HepG2 (cell line): ENCODE data around the gene B4GALT3. TPM values are rescaled to one million over a fixed set of nuclear protein-coding genes. Genes with fewer than 3 reads are reported as not detected.
A peak's percentile ranks its signal among the peaks of the same experiment; 100 is the strongest.

Experiments used
- EED ChIP-seq: sonication (generic); formaldehyde crosslinking; IDR thresholded peaks from 2 replicates; pipeline ENCODE4 v1.5.0; 2020; ENCODE audit warnings: mild to moderate bottlenecking, missing genetic modification reagents
- GABPB1 ChIP-seq: IDR thresholded peaks from 2 replicates; pipeline ENCODE4 v1.6.1; 2016; ENCODE audit warnings: mild to moderate bottlenecking, missing genetic modification reagents, moderate library complexity, missing compliant biosample characterization
- GATAD2A ChIP-seq: IDR thresholded peaks from 2 replicates; pipeline ENCODE4 v1.6.1; 2016
- HBP1 ChIP-seq: IDR thresholded peaks from 2 replicates; pipeline ENCODE4 v1.6.1; 2016; ENCODE audit warnings: low read depth, control low read depth
- HCFC1 ChIP-seq: fragments of 150-350 bp; IDR thresholded peaks from 2 replicates; pipeline ENCODE4 v1.6.1; 2014; ENCODE audit warnings: low read depth, low read length
- HMGXB4 ChIP-seq, 2 experiments: sonication (generic) in 1 of 2; formaldehyde crosslinking in 1 of 2; IDR thresholded peaks; 2 replicates each; pipeline versions ENCODE4 v1.4.0 to v1.6.1; 2018 to 2020; ENCODE audit warnings: missing genetic modification reagents in 2 of 2, borderline replicate concordance in 1 of 2, low read depth in 1 of 2, mild to moderate bottlenecking in 1 of 2, missing biosample characterization in 1 of 2
- NR2F1 ChIP-seq, 2 experiments: fragments of 450-650 bp in 1 of 2; formaldehyde crosslinking in 1 of 2; IDR thresholded peaks; 2 replicates each; pipeline versions ENCODE4 v1.5.0 to v1.6.1; 2016 to 2020; ENCODE audit warnings: mild to moderate bottlenecking in 1 of 2, missing compliant biosample characterization in 1 of 2, missing genetic modification reagents in 1 of 2, moderate library complexity in 1 of 2
- POLR2AphosphoS5 ChIP-seq: IDR thresholded peaks from 2 replicates; pipeline ENCODE4 v1.6.1; 2012; ENCODE audit warnings: low read depth, low read length
- RELA ChIP-seq: sonication (generic); formaldehyde crosslinking; IDR thresholded peaks from 2 replicates; pipeline ENCODE4 v1.4.0; 2020; ENCODE audit warnings: missing genetic modification reagents
- SP4 ChIP-seq: sonication (generic); formaldehyde crosslinking; IDR thresholded peaks from 2 replicates; pipeline ENCODE4 v1.8.1; 2023; ENCODE audit warnings: mild to moderate bottlenecking, missing genetic modification reagents
- SP5 ChIP-seq: IDR thresholded peaks from 2 replicates; pipeline ENCODE4 v1.6.1; 2016; ENCODE audit warnings: low read depth, borderline replicate concordance
- THAP7 ChIP-seq: sonication (generic); formaldehyde crosslinking; IDR thresholded peaks from 2 replicates; pipeline ENCODE4 v1.8.1; 2023; ENCODE audit warnings: mild to moderate bottlenecking, missing genetic modification reagents
- TOPORS ChIP-seq: sonication (generic); formaldehyde crosslinking; IDR thresholded peaks from 2 replicates; pipeline ENCODE4 v1.8.0; 2023; ENCODE audit warnings: mild to moderate bottlenecking, missing genetic modification reagents
- TRIM24 ChIP-seq: sonication (generic); formaldehyde crosslinking; IDR thresholded peaks from 2 replicates; pipeline ENCODE4 v1.8.0; 2022; ENCODE audit warnings: mild to moderate bottlenecking, missing genetic modification reagents
- WIZ ChIP-seq: sonication (generic); formaldehyde crosslinking; IDR thresholded peaks from 2 replicates; pipeline ENCODE4 v1.5.1; 2020; ENCODE audit warnings: mild to moderate bottlenecking, missing genetic modification reagents
- ZBTB25 ChIP-seq: IDR thresholded peaks from 2 replicates; pipeline ENCODE4 v1.6.1; 2018; ENCODE audit warnings: missing genetic modification reagents
- ZFX ChIP-seq: sonication (generic); formaldehyde crosslinking; IDR thresholded peaks from 2 replicates; pipeline ENCODE4 v1.4.0; 2020; ENCODE audit warnings: mild to moderate bottlenecking, low read depth, missing genetic modification reagents, moderate library complexity
- ZFY ChIP-seq: sonication (generic); formaldehyde crosslinking; IDR thresholded peaks from 2 replicates; pipeline ENCODE4 v1.4.0; 2020; ENCODE audit warnings: missing genetic modification reagents
- ZSCAN22 ChIP-seq: sonication (generic); formaldehyde crosslinking; IDR thresholded peaks from 2 replicates; pipeline ENCODE4 v1.4.0; 2020; ENCODE audit warnings: mild to moderate bottlenecking, missing genetic modification reagents
- polyA plus RNA-seq, 8 experiments: library from polyadenylated mRNA; depleted of rRNA in 3 of 8; stranded (reverse) in 7 of 8; unstranded in 1 of 8; fragments of >200 nt; fragmentation: Illumina TruSeq in 4 of 8; extraction: Trizol in 4 of 8; gene quantifications; 2 replicates each; pipeline versions ENCODE4 v1.2.1 to v1.2.3, GENCODE V29; 2011 to 2016; ENCODE audit warnings: low read depth in 4 of 8, missing spikeins in 1 of 8, mixed read lengths in 1 of 8; ENCODE audit not compliant: insufficient read depth in 1 of 8
- total RNA-seq, 5 experiments: library from RNA; depleted of rRNA; stranded (reverse); fragments of >200 nt; fragmentation: Illumina TruSeq; extraction: Trizol; gene quantifications; 2 replicates each; pipeline ENCODE4 v1.2.3, GENCODE V29; 2016; ENCODE audit warnings: low read depth in 1 of 5

B4GALT3 gene
- total and polyA plus RNA-seq, 2 of the 13 experiments (the other 11 are each of a cell fraction or from before 2014, with no cell fraction given): 35.6 to 40.4 TPM

- peak; percentile 81 for TF ChIP-seq HCFC1
- no peak for TF ChIP-seq WIZ (CRISPR knock-in tag)
- peak; percentile 34; the same call in 1 of the 2 replicates for TF ChIP-seq HBP1 (CRISPR knock-in tag)
- no peak for TF ChIP-seq RELA
- TF ChIP-seq THAP7 (CRISPR knock-in tag): peak; percentile 43; the same call in 1 of the 2 replicates
- peak; percentile 49; the same call in 1 of the 2 replicates for TF ChIP-seq GATAD2A (CRISPR knock-in tag)
- TF ChIP-seq ZBTB25 (CRISPR knock-in tag): peak; percentile 99
- peak; percentile 85 for TF ChIP-seq ZFY (CRISPR knock-in tag)
- peak; percentile 3; the same call in 1 of the 2 replicates for TF ChIP-seq SP5 (CRISPR knock-in tag)
- TF ChIP-seq EED (CRISPR knock-in tag): 0 out of 2 replicates have a peak, but pooled peaks have one; percentile 44
- 0 out of 2 replicates have a peak, but pooled peaks have one; percentile 14 for TF ChIP-seq SP4 (CRISPR knock-in tag)
- TF ChIP-seq NR2F1 (CRISPR knock-in tag; IDR thresholded peaks at IDR 0.05): peak in 1 of 2 experiments; percentile 52; a peak in 1 of 4 replicates
- TF ChIP-seq GABPB1 (CRISPR knock-in tag): peak; percentile 92
- peak in 1 of 2 experiments; percentile 54; a peak in 2 of 4 replicates for TF ChIP-seq HMGXB4 (CRISPR knock-in tag; IDR thresholded peaks at IDR 0.05; ENCODE audit: borderline replicate concordance in 1 of 2, low read depth in 1 of 2)
- peak; percentile 73 for TF ChIP-seq ZFX (CRISPR knock-in tag)
- no peak for TF ChIP-seq ZSCAN22 (CRISPR knock-in tag)
- peak; percentile 29; the same call in 1 of the 2 replicates for TF ChIP-seq TOPORS
- TF ChIP-seq TRIM24 (CRISPR knock-in tag): 0 out of 2 replicates have a peak, but pooled peaks have one; percentile 17
- peak; percentile 53; the same call in 1 of the 2 replicates for TF ChIP-seq POLR2AphosphoS5
These were observed 44.7 kb downstream of the B4GALT3 start, which contains the start of gene DEDD (continued) for GRCh38 chr1:161132410-161133219.
